Erythroblast (primary cell): Measurements from ENCODE around the gene TRMT13.
"Not testable (repeated sequence)": the region's sequence is repeated elsewhere in the genome, so short reads cannot be mapped to it uniquely, and the experiment has no call there.

Source experiments
- DNase-seq, 2 experiments: peaks; one replicate each; lab custom pipeline; 2025; lab: John Stamatoyannopoulos, UW
- GATA1 ChIP-seq: IDR thresholded peaks from 2 replicates; pipeline ENCODE4 v1.6.1; 2011; ENCODE audit warnings: low read depth, mild to moderate bottlenecking, control low read depth, low read length, moderate library complexity
- POLR2A ChIP-seq: IDR thresholded peaks from 2 replicates; pipeline ENCODE4 v1.6.1; 2011; ENCODE audit warnings: mild to moderate bottlenecking, low read length

The TRMT13 gene

GRCh38 chr1:100183370-100183769 lies 50.4 kb downstream of the TRMT13 start:
- no peak for DNase-seq
- TF ChIP-seq POLR2A (no peak), GATA1 (no peak)

- DNase-seq, result peak; percentile 20 to 65
- TF ChIP-seq GATA1 (no peak), POLR2A (no peak)
These were observed 51.6 kb downstream of the TRMT13 start for GRCh38 chr1:100184536-100184935.

- no peak for DNase-seq
- TF ChIP-seq POLR2A (no peak), GATA1 (no peak)
These were observed 54.9 kb downstream of the TRMT13 start for GRCh38 chr1:100187912-100188311.

DNA sequence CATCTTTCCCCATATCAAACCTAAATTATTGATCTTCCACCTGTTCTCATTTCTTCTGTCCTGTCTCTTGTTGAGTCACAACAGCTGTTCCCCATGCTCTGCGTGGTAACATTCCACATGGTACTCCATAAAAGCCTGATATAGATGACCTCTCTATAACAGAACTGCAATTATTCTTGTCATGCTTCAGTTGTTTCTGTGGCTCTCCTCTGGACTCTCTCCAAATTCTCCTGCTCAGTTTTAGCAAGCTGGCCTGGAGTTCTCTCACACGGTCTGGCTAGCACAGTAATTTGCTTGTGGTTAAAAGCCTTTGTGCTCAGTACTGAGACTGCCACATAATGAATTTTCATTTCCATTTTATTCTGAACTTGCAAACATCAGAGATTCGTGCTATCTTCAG lies 55.7 kb downstream of the TRMT13 start:
- DNase-seq, result no peak
- TF ChIP-seq POLR2A (no peak), GATA1 (no peak)

DNA sequence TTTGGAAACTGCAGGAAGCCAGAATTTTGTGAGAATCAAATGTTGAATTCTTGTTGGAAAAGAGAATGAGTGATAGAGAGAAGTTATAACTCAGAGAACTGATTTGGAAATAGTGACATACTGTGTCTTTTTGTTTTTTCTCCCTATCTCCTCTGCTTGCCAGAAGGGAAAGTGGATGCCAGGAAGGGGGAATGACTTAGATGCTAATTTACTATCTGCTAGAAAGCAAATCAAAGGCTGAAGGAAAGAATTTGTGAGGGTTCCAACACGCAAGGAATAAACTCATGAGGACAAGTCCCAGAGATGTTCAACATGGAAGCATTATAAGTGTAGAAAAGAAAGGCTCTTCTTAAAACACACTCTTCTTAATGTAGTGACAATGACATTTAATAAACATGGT lies 65.6 kb downstream of the TRMT13 start:
- DNase-seq, result no peak
- no peak for TF ChIP-seq GATA1
- TF ChIP-seq POLR2A, result no peak

- DNase-seq, result not testable (repeated sequence)
These were observed 67.1 kb downstream of the TRMT13 start for GRCh38 chr1:100200060-100200459.
